HCT116 (cell line): ENCODE results near the gene PRKN. TPM values are rescaled to one million over a fixed set of nuclear protein-coding genes. Genes with fewer than 3 reads are reported as not detected.

Source experiments
- ATAC-seq: fragments of 200-7000 bp; cut with Tn5 transposase; 2 replicates; pipeline ENCODE4 v1.9.1; 2020; ENCODE audit warnings: mild to moderate bottlenecking, moderate library complexity
- BruUV-seq: library from RNA; stranded (reverse); fragments of 400-500 nt; replicated peaks from 2 replicates; lab custom pipeline; 2021; lab: Mats Ljungman, UMichigan
- CTCF ChIA-PET: fragments of 300-600 bp; sonication (Branson Sonifier 250); formaldehyde crosslinking; loops from one replicate; lab custom pipeline; 2021; ENCODE audit warnings: antibody characterized with exemption; lab: Charles Lee
- POLR2A ChIA-PET: fragments of 300-600, 350-600 bp; sonication (Branson Sonifier 250); formaldehyde crosslinking; loops from one replicate; lab custom pipeline; 2021; ENCODE audit warnings: antibody characterized with exemption; lab: Charles Lee
- RAD21 ChIA-PET, 2 experiments: fragments of 300-600 bp; sonication (Branson Sonifier 250); formaldehyde crosslinking; loops; one replicate each; lab custom pipeline; 2023; ENCODE audit warnings: low total read pairs in 2 of 2; ENCODE audit not compliant: uncharacterized antibody in 2 of 2, unreplicated experiment in 2 of 2, low non-redundant PET in 1 of 2; lab: Charles Lee
- DNase-seq: peaks from one replicate; pipeline ENCODE4 v3.0.0-alpha.2; 2010; ENCODE audit warnings: low read depth, low spot score
- H2AFZ ChIP-seq: fragments of 200-600 bp; shearing (Covaris generic), sonication (generic); 2 replicates; pipeline ENCODE4 v1.6.1; 2017; ENCODE audit warnings: low read depth, mixed run types, mixed read lengths, antibody characterized with exemption, low read length; ENCODE audit not compliant: poor library complexity, severe bottlenecking
- H3K27ac ChIP-seq: 2 replicates; pipeline ENCODE4 v1.5.1; 2012; ENCODE audit warnings: low read depth, low read length
- H3K27me3 ChIP-seq: fragments of 200-600 bp; sonication (generic); 2 replicates; pipeline ENCODE4 v1.6.1; 2016; ENCODE audit warnings: mixed run types, low read length, mixed read lengths; ENCODE audit not compliant: insufficient read depth
- H3K36me3 ChIP-seq, 2 experiments: fragments of 200-500 bp in 1 of 2; fragments of 200-600 bp in 1 of 2; sonication (Bioruptor generic) in 1 of 2; sonication (generic) in 1 of 2; 2 replicates each; pipeline versions ENCODE4 v1.5.1 to v1.6.1; 2014 to 2016; ENCODE audit warnings: low read length in 2 of 2, inconsistent platforms in 1 of 2, mixed read lengths in 1 of 2, mixed run types in 1 of 2; ENCODE audit not compliant: insufficient read depth in 2 of 2, control insufficient read depth in 1 of 2
- H3K4me1 ChIP-seq, 2 experiments: fragments of 200-600 bp in 1 of 2; sonication (generic) in 1 of 2; 2 replicates each; pipeline versions ENCODE4 v1.5.1 to v1.6.1; 2012 to 2017; ENCODE audit warnings: low read length in 2 of 2, inconsistent platforms in 1 of 2, mild to moderate bottlenecking in 1 of 2, mixed read lengths in 1 of 2, mixed run types in 1 of 2, moderate library complexity in 1 of 2; ENCODE audit not compliant: insufficient read depth in 2 of 2, control insufficient read depth in 1 of 2
- H3K4me2 ChIP-seq: fragments of 200-600 bp; sonication (generic); 2 replicates; pipeline ENCODE4 v1.6.1; 2017; ENCODE audit warnings: mixed run types, low read length, mixed read lengths
- H3K4me3 ChIP-seq, 2 experiments: fragments of 200-600 bp in 1 of 2; sonication (generic) in 1 of 2; replicated peaks in 1 of 2; 2 replicates each; pipeline ENCODE4 v1.5.1; 2011 to 2016; ENCODE audit warnings: low read length in 2 of 2, control low read depth in 1 of 2, low read depth in 1 of 2, mild to moderate bottlenecking in 1 of 2, mixed read lengths in 1 of 2, mixed run types in 1 of 2
- H3K79me2 ChIP-seq: fragments of 200-600 bp; sonication (generic); 2 replicates; pipeline ENCODE4 v1.6.1; 2017; ENCODE audit warnings: mild to moderate bottlenecking, mixed run types, low read length, moderate library complexity, mixed read lengths; ENCODE audit not compliant: insufficient read depth
- H3K9ac ChIP-seq: fragments of 200-600 bp; sonication (generic); 2 replicates; pipeline ENCODE4 v1.6.1; 2016; ENCODE audit warnings: low read length, mixed read lengths
- H3K9me2 ChIP-seq: fragments of 200-600 bp; sonication (generic), shearing (Covaris generic); 2 replicates; pipeline ENCODE4 v1.6.1; 2017; ENCODE audit warnings: mixed run types, mild to moderate bottlenecking, moderate library complexity; ENCODE audit not compliant: insufficient read depth
- H3K9me3 ChIP-seq, 2 experiments: fragments of 200-500 bp in 1 of 2; fragments of 200-600 bp in 1 of 2; sonication (Bioruptor generic) in 1 of 2; sonication (generic) in 1 of 2; 2 replicates each; pipeline ENCODE4 v1.6.1; 2014 to 2017; ENCODE audit warnings: low read length in 2 of 2, mixed read lengths in 2 of 2, inconsistent platforms in 1 of 2, low read depth in 1 of 2, mild to moderate bottlenecking in 1 of 2, mixed run types in 1 of 2, moderate library complexity in 1 of 2; ENCODE audit not compliant: control insufficient read depth in 1 of 2, insufficient read depth in 1 of 2
- H4K20me1 ChIP-seq: fragments of 200-600 bp; sonication (generic), shearing (Covaris generic); 2 replicates; pipeline ENCODE4 v1.6.1; 2017; ENCODE audit warnings: mixed run types, mild to moderate bottlenecking, moderate library complexity; ENCODE audit not compliant: insufficient read depth
- CEBPB ChIP-seq: IDR thresholded peaks from 2 replicates; pipeline ENCODE4 v1.6.1; 2012; ENCODE audit warnings: low read depth
- EGR1 ChIP-seq: IDR thresholded peaks from 2 replicates; pipeline ENCODE4 v1.6.1; 2012; ENCODE audit warnings: low read depth
- ELF1 ChIP-seq: IDR thresholded peaks from 2 replicates; pipeline ENCODE4 v1.6.1; 2012; ENCODE audit warnings: low read depth, borderline replicate concordance
- EZH2 ChIP-seq: fragments of 200-600 bp; sonication (generic); IDR thresholded peaks from 2 replicates; pipeline ENCODE4 v1.6.1; 2017; ENCODE audit warnings: antibody characterized with exemption, mixed run types
- EZH2phosphoT487 ChIP-seq: fragments of 200-600 bp; IDR thresholded peaks from 2 replicates; pipeline ENCODE4 v1.6.1; 2018; ENCODE audit warnings: antibody characterized with exemption, borderline replicate concordance
- FOSL1 ChIP-seq: IDR thresholded peaks from 2 replicates; pipeline ENCODE4 v1.6.1; 2012; ENCODE audit warnings: low read depth
- JUND ChIP-seq: IDR thresholded peaks from 2 replicates; pipeline ENCODE4 v1.6.1; 2012
- POLR2AphosphoS5 ChIP-seq: IDR thresholded peaks from 2 replicates; pipeline ENCODE4 v1.6.1; 2011; ENCODE audit warnings: mild to moderate bottlenecking, low read depth, low read length, moderate library complexity
- RAD21 ChIP-seq: IDR thresholded peaks from 2 replicates; pipeline ENCODE4 v1.6.1; 2012; ENCODE audit warnings: low read depth, mild to moderate bottlenecking
- REST ChIP-seq: IDR thresholded peaks from 2 replicates; pipeline ENCODE4 v1.6.1; 2012; ENCODE audit warnings: low read depth
- SIN3A ChIP-seq: IDR thresholded peaks from 2 replicates; pipeline ENCODE4 v1.6.1; 2012; ENCODE audit warnings: low read depth
- SP1 ChIP-seq: IDR thresholded peaks from 2 replicates; pipeline ENCODE4 v1.6.1; 2012; ENCODE audit warnings: low read depth
- TCF7L2 ChIP-seq: IDR thresholded peaks from 2 replicates; pipeline ENCODE4 v1.7.0; 2011; ENCODE audit warnings: borderline replicate concordance, inconsistent platforms; ENCODE audit not compliant: insufficient read depth, insufficient read length; ENCODE audit errors: extremely low read depth
- YY1 ChIP-seq: IDR thresholded peaks from 2 replicates; pipeline ENCODE4 v1.6.1; 2011; ENCODE audit warnings: low read length, low read depth, moderate library complexity, mild to moderate bottlenecking; ENCODE audit not compliant: insufficient replicate concordance; ENCODE audit errors: extremely low read depth
- ZBTB33 ChIP-seq: IDR thresholded peaks from 2 replicates; pipeline ENCODE4 v1.6.1; 2011; ENCODE audit warnings: mild to moderate bottlenecking, low read length, moderate library complexity; ENCODE audit not compliant: insufficient replicate concordance; ENCODE audit errors: extremely low read depth
- intact Hi-C: fragments of 100-400 bp; cut with micrococcal nuclease; formaldehyde crosslinking; loops from 2 replicates; pipeline ENCODE4 v1.10.0; 2022
- total RNA-seq: library from RNA; stranded (reverse); gene quantifications from one replicate; pipeline ENCODE4 v1.2.1, GENCODE V29; 2021; ENCODE audit not compliant: unreplicated experiment
- TF ChIP-seq, protein P1 (sequence below): IDR thresholded peaks from 2 replicates; pipeline ENCODE4 v1.6.1; 2012

The PRKN gene
- total RNA-seq, 1 experiment from 2014 or later: 2.6 TPM

GRCh38 chr6:161838306-161839035 lies 889.1 kb downstream of the PRKN start:
- H3K27ac ChIP-seq: no peak overlapping the region
- H3K9me2 ChIP-seq: no peaks in the 10 kb centered on the region
- ChIA-PET CTCF (no interaction called here), POLR2A (no interaction called here), RAD21 (no interaction called here)
- H4K20me1 ChIP-seq: no peaks in the 10 kb centered on the region
- no peak overlapping the region for H2AFZ ChIP-seq
- H3K79me2 ChIP-seq: no peaks in the 10 kb centered on the region
- no peaks in the 10 kb centered on the region for H3K27me3 ChIP-seq
- H3K36me3 ChIP-seq: no peaks in the 10 kb centered on the region
- H3K4me1 ChIP-seq: no peaks in the 10 kb centered on the region
- ATAC-seq: no peak; the same call in 1 of the 2 replicates
- no TSS peak for BruUV-seq
- H3K4me3 ChIP-seq: no peak overlapping the region
- H3K9me3 ChIP-seq: no peaks in the 10 kb centered on the region
- TF ChIP-seq SIN3A: no peak
- no peak for TF ChIP-seq CEBPB
- TF ChIP-seq, protein P1, sequence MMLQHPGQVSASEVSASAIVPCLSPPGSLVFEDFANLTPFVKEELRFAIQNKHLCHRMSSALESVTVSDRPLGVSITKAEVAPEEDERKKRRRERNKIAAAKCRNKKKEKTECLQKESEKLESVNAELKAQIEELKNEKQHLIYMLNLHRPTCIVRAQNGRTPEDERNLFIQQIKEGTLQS: no peak
- TF ChIP-seq REST: no peak
- no peak for TF ChIP-seq RAD21
- no peak for TF ChIP-seq EZH2
- no peak for TF ChIP-seq EZH2phosphoT487
- no peak for TF ChIP-seq ZBTB33
- TF ChIP-seq TCF7L2: no peak
- TF ChIP-seq YY1: no peak
- TF ChIP-seq SP1: no peak
- no peak for TF ChIP-seq EGR1
- TF ChIP-seq FOSL1: no peak
- TF ChIP-seq JUND: no peak
- TF ChIP-seq POLR2AphosphoS5: no peak
- TF ChIP-seq ELF1: no peak
- no peak for DNase-seq
- H3K9ac ChIP-seq: no peak overlapping the region
- H3K4me2 ChIP-seq: no peak overlapping the region
- intact Hi-C loops: loop anchor here (10.0 kb wide), 1 partner anchor 356 kb away; no protein-coding TSS in a partner anchor
